Measurements from ENCODE around the gene SYNDIG1.

GRCh38 chr20:24507182-24507853, 37.9 kb downstream of the SYNDIG1 start:
- TF ChIP-seq CTCF (IDR thresholded peaks at IDR 0.05; ENCODE audit: insufficient read depth, low read length) (no peak), GABPA (IDR thresholded peaks at IDR 0.05; ENCODE audit: low read depth) (no peak), POLR2AphosphoS5 (IDR thresholded peaks at IDR 0.05; ENCODE audit: low read depth) (no peak), REST (IDR thresholded peaks at IDR 0.05; ENCODE audit: insufficient replicate concordance, low read depth) (no peak)
